Measurements from ENCODE around the gene TECPR1.

The TECPR1 gene

GRCh38 chr7:98187138-98187502, 64.9 kb downstream of the TECPR1 start:
- no peak for DNase-seq

- no peak for DNase-seq
These were observed 65.4 kb downstream of the TECPR1 start for GRCh38 chr7:98186452-98187137.

GRCh38 chr7:98185101-98185500, 66.9 kb downstream of the TECPR1 start:
- no peak for DNase-seq

- no peak for DNase-seq
These were observed 71.3 kb downstream of the TECPR1 start for GRCh38 chr7:98180751-98181150.

GRCh38 chr7:98178762-98179490, 73.1 kb downstream of the TECPR1 start:
- no peak for DNase-seq

GRCh38 chr7:98178321-98178720, 73.7 kb downstream of the TECPR1 start:
- no peak for DNase-seq

GRCh38 chr7:98177553-98177952, 74.5 kb downstream of the TECPR1 start:
- DNase-seq, result no peak

- no peak for DNase-seq
These were observed 76.6 kb downstream of the TECPR1 start for GRCh38 chr7:98175260-98175940.

- DNase-seq, result no peak
These were observed 77.4 kb downstream of the TECPR1 start for GRCh38 chr7:98174334-98175259.

GRCh38 chr7:98171449-98171848, 80.6 kb downstream of the TECPR1 start:
- no peak for DNase-seq

GRCh38 chr7:98170966-98171365, 81.1 kb downstream of the TECPR1 start:
- no peak for DNase-seq

- DNase-seq, result no peak
These were observed 83.0 kb downstream of the TECPR1 start for GRCh38 chr7:98168904-98169621.

GRCh38 chr7:98168181-98168903, 83.7 kb downstream of the TECPR1 start:
- no peak for DNase-seq

- DNase-seq, result no peak
These were observed 84.4 kb downstream of the TECPR1 start for GRCh38 chr7:98167653-98168052.

GRCh38 chr7:98166668-98166970, 85.4 kb downstream of the TECPR1 start:
- DNase-seq, result no peak

GRCh38 chr7:98165827-98166667, 86.0 kb downstream of the TECPR1 start:
- DNase-seq, result no peak
